Loucy (cell line): ENCODE results near the gene ZFHX3.

ENCODE experiments used
- H2AFZ ChIP-seq: fragments of 200-600 bp; sonication (generic); 2 replicates; pipeline ENCODE4 v1.6.0; 2016; ENCODE audit warnings: antibody characterized with exemption, mild to moderate bottlenecking, low read length, moderate library complexity
- H3F3A ChIP-seq: fragments of 200-600 bp; 2 replicates; pipeline ENCODE4 v1.6.0; 2016; ENCODE audit warnings: antibody characterized with exemption, low read depth, mild to moderate bottlenecking
- H3K27me3 ChIP-seq: fragments of 200-600 bp; sonication (generic); 2 replicates; pipeline ENCODE4 v1.6.1; 2014; ENCODE audit warnings: low read length, mild to moderate bottlenecking; ENCODE audit not compliant: insufficient read depth, poor library complexity, severe bottlenecking
- H3K36me3 ChIP-seq: fragments of 200-600 bp; sonication (generic); 2 replicates; pipeline ENCODE4 v1.6.1; 2016; ENCODE audit warnings: low read length; ENCODE audit not compliant: insufficient read depth
- H3K4me1 ChIP-seq: fragments of 200-600 bp; sonication (generic); 2 replicates; pipeline ENCODE4 v1.5.1; 2014; ENCODE audit warnings: low read length, mild to moderate bottlenecking; ENCODE audit not compliant: insufficient read depth, poor library complexity, severe bottlenecking
- H3K4me2 ChIP-seq: fragments of 200-600 bp; sonication (generic); 2 replicates; pipeline ENCODE4 v1.6.0; 2014; ENCODE audit warnings: antibody characterized with exemption, low read length, low read depth, mild to moderate bottlenecking; ENCODE audit not compliant: poor library complexity, severe bottlenecking
- H3K4me3 ChIP-seq: fragments of 200-600 bp; sonication (generic); 2 replicates; pipeline ENCODE4 v1.5.1; 2014; ENCODE audit warnings: low read length, mild to moderate bottlenecking, mixed read lengths; ENCODE audit not compliant: poor library complexity, severe bottlenecking
- H3K79me2 ChIP-seq: fragments of 200-600 bp; sonication (generic); 2 replicates; pipeline ENCODE4 v1.6.1; 2014; ENCODE audit warnings: low read length; ENCODE audit not compliant: insufficient read depth
- H3K9ac ChIP-seq: fragments of 200-600 bp; sonication (generic); 2 replicates; pipeline ENCODE4 v1.6.0; 2014; ENCODE audit warnings: mild to moderate bottlenecking, low read depth, low read length, moderate library complexity; ENCODE audit not compliant: poor library complexity, severe bottlenecking
- H3K9me2 ChIP-seq: fragments of 200-600 bp; sonication (generic); replicated peaks from 2 replicates; pipeline ENCODE4 v1.6.1; 2016; ENCODE audit warnings: low read depth, low read length, mixed read lengths
- H3K9me3 ChIP-seq: fragments of 200-600 bp; sonication (generic); 2 replicates; pipeline ENCODE4 v1.6.1; 2014; ENCODE audit warnings: mild to moderate bottlenecking, antibody characterized with exemption, low read length, low read depth; ENCODE audit not compliant: insufficient read depth
- H4K20me1 ChIP-seq: fragments of 200-600 bp; sonication (generic); 2 replicates; pipeline ENCODE4 v1.6.0; 2014; ENCODE audit warnings: antibody characterized with exemption, low read length, mild to moderate bottlenecking; ENCODE audit not compliant: insufficient read depth, poor library complexity, severe bottlenecking
- CTCF ChIP-seq: fragments of 200-600 bp; sonication (generic); conservative IDR thresholded peaks from 2 replicates; pipeline ENCODE4 v1.5.1; 2014; ENCODE audit warnings: mild to moderate bottlenecking, antibody characterized with exemption, low read length
- EZH2phosphoT487 ChIP-seq: fragments of 200-600 bp; IDR thresholded peaks from 2 replicates; pipeline ENCODE4 v1.6.1; 2018; ENCODE audit warnings: antibody characterized with exemption, mild to moderate bottlenecking, moderate library complexity, borderline replicate concordance

The ZFHX3 gene

GRCh38 chr16:73066927-73067670 is 19.2 kb upstream of the ZFHX3 start:
- no peaks in the 10 kb centered on the region for H3K9me2 ChIP-seq
- no peak overlapping the region for H3K4me2 ChIP-seq
- no peak overlapping the region for H3K4me3 ChIP-seq
- no peaks in the 10 kb centered on the region for H3K36me3 ChIP-seq
- H3F3A ChIP-seq = no peaks in the 10 kb centered on the region
- H3K9me3 ChIP-seq = no peaks in the 10 kb centered on the region
- H3K9ac ChIP-seq = no peak overlapping the region
- H4K20me1 ChIP-seq = no peaks in the 10 kb centered on the region
- no peak for TF ChIP-seq CTCF
- TF ChIP-seq EZH2phosphoT487 = no peak
- H2AFZ ChIP-seq = no peak overlapping the region
- H3K27me3 ChIP-seq = no peaks in the 10 kb centered on the region
- H3K4me1 ChIP-seq = peaks cover 7% of the 10 kb centered on the region
- H3K79me2 ChIP-seq = no peaks in the 10 kb centered on the region

GRCh38 chr16:73066331-73066926 is 18.5 kb upstream of the ZFHX3 start:
- Histone ChIP-seq H3F3A (no peaks in the 10 kb centered on the region), H3K4me2 (no peak overlapping the region), H2AFZ (no peak overlapping the region), H3K9me2 (no peaks in the 10 kb centered on the region), H3K79me2 (no peaks in the 10 kb centered on the region), H3K9me3 (no peaks in the 10 kb centered on the region), H3K27me3 (no peaks in the 10 kb centered on the region), H3K36me3 (no peaks in the 10 kb centered on the region), H3K9ac (no peak overlapping the region), H3K4me1 (peaks cover 7% of the 10 kb centered on the region), H3K4me3 (no peak overlapping the region), H4K20me1 (no peaks in the 10 kb centered on the region)
- TF ChIP-seq CTCF (no peak), EZH2phosphoT487 (no peak)

GRCh38 chr16:73065632-73066330 is 17.9 kb upstream of the ZFHX3 start:
- Histone ChIP-seq H3K27me3 (peaks cover 3% of the 10 kb centered on the region), H3K4me2 (no peak overlapping the region), H4K20me1 (no peaks in the 10 kb centered on the region), H3K9ac (no peak overlapping the region), H3K9me2 (no peaks in the 10 kb centered on the region), H2AFZ (no peak overlapping the region), H3K79me2 (no peaks in the 10 kb centered on the region), H3F3A (0 out of 2 replicates have a peak, but pooled peaks cover under 1% of the 10 kb centered on the region), H3K4me3 (no peak overlapping the region), H3K4me1 (peaks cover 7% of the 10 kb centered on the region), H3K36me3 (no peaks in the 10 kb centered on the region), H3K9me3 (no peaks in the 10 kb centered on the region)
- TF ChIP-seq EZH2phosphoT487 (no peak), CTCF (no peak)
